GM21528 (cell line): Measurements from ENCODE around the gene PNPO.

ENCODE experiments used
- ATAC-seq: cut with Tn5 transposase; IDR thresholded peaks from one replicate; pipeline ENCODE4 v1.9.1; 2021; ENCODE audit warnings: mild to moderate bottlenecking, moderate library complexity; ENCODE audit not compliant: unreplicated experiment, low FRiP score

Gene PNPO

DNA sequence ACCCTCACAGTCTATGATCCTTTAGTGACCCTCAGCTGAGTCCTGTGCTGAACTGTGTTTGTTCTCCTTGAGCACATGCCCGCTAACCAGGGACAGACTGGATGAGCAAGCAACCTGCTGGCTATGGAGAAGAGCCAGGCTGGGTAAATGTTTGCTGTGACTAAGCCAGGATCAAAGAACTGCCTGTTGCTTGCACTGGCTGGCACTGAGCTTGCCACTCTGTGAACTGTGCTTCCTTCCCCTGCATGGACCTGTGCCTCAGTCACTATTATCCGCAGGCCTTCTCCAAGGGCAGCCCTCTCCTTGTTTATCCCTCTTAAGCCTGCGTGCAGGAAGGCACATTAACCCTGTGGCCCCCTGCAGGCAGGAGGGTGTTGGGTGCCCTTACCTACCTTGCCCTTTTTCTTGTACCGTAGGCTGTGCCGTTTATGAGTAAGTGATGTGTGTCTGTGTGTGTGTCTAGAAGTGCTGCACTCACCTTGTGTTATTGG lies 7.4 kb downstream of the PNPO start:
- ATAC-seq, result no peak

GRCh38 chr17:47949197-47949759 lies 7.9 kb downstream of the PNPO start:
- ATAC-seq, result no peak

- no peak for ATAC-seq
Measured at GRCh38 chr17:47949946-47950345, 8.6 kb downstream of the PNPO start.

- ATAC-seq, result no peak
Measured at GRCh38 chr17:47950448-47950847, 9.1 kb downstream of the PNPO start.

GRCh38 chr17:47952171-47953021 lies 11.0 kb downstream of the PNPO start:
- no peak for ATAC-seq

GRCh38 chr17:47953909-47954308 lies 12.5 kb downstream of the PNPO start:
- no peak for ATAC-seq

DNA sequence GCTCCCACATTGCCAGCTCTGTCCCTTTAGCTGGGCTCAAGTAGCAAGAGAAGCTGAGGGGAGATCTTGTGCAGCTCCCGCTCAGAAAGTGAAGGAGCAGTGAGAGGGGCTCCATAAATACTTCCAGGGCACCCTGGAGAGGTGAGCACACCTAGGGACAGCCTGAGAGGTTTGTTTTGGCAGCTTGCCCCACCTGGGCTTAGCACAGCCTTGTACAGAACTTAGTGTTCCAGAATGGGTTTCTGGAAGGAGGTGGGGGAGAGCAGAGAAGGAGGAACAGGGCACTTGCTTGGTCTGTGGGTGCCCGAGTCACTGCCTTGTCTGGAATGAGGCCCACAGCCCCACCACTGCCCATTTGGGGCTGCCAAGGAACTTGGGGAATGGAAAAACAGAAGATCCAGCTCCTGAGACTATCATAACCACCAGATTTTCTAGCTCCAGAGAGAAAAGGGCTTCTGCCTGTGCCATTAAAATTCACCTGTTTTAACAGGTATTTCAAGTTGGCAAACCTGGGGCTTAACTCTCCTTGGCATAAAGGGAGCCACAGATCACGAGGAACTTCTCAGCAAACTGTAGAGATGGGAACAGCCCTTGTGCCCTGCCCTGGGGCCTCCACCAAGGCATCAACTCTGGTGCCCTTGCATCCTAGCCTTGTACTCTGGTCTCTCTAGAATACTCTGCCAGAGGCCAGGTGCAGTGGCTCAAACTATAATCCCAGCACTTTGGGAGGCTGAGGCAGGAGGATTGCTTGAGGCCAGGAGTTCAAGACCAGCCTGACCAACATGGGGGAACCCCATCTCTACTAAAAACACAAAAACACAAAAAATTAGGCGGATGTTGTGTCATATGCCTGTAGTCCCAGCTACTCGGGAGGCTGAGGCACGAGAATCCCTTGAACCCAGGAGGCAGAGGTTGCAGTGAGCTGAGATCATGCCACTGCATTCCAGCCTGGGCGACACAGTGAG lies 14.4 kb downstream of the PNPO start:
- ATAC-seq, result no peak

GRCh38 chr17:47956791-47957590 lies 15.6 kb downstream of the PNPO start:
- ATAC-seq, result no peak

GRCh38 chr17:47957591-47958490 lies 16.5 kb downstream of the PNPO start, which contains the start of gene PRR15L:
TSS of gene PRR15L (minus strand) at chr17:47957883. CDS start at chr17:47953234, 4,649 bp downstream.
- no peak for ATAC-seq

DNA sequence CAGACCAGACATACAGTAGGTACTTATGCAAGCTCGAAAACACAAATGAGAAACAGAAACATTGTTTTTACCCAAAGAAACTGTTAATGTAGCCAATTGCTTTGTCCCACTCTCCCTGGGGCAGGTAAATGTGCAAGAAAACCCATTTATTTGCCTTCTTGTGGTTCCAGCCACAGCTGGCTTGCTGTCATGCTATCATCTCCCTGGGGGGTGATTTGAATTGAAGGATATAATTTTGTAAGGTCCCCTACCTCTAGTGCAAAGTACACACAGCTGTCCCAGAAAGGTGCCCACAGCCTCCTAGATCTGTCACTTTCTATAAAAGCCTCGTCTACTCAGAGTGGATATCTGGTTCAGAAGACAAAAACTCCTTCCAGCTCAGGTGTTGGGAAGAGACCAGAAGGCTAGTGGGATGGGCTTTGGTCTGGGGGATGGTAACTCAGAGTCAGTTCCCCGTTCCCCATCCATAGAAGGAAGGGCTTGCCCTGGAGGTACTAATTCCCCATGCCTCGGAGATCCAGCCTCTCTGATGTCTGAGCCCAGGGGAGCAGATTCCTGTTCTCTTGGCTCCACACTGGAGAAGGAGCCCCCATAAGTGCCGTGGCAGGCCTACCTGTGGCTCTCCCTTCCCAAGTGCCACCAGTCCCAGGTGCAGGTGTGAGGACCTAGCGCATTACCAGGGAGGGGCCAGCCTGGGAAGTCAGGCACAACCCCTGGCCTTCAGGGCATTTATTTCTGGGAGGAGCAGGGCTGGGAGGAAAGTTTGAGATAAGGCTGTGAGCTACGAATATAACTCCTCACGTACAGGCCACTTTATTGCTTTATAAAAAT lies 18.7 kb downstream of the PNPO start:
- no peak for ATAC-seq

- no peak for ATAC-seq
Measured at GRCh38 chr17:47961406-47961805, 20.0 kb downstream of the PNPO start.

DNA sequence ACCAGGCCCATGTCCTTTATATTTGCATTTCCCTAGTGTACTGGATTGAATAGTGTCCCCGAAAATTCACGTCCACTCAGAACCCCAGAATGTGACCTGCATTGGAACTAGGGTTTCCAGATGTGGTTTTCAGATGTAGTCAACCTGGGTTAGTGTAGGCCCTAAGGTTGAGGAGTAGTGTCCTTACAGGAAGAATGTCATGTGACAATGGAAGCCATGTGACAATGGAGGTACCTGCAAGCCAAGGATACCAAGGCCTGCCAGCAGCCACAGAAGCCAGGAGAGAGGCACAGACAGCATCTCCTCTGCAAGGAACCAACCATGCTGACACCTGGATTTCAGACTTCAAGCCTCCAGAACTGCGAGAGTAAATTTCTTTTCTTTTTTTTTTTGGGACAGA lies 21.5 kb downstream of the PNPO start:
- no peak for ATAC-seq

DNA sequence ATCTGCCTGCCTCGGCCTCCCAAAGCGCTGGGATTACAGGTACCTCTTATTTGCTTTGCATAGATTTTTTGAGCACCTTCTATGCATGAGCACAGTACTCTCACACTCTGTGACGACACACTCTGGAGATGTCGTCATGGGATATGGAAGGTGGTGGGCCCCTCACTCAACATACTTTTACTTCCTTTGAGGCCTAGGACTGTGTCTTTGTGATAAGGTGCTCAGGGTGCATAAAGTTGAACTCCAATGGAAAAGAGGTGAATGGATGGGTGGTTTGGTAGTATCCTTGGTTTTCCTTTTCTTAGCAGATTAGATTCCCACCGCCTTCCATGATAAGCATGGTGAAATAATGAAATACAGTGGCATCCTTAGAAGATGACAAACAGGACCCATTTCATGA lies 23.5 kb downstream of the PNPO start:
- ATAC-seq, result no peak

DNA sequence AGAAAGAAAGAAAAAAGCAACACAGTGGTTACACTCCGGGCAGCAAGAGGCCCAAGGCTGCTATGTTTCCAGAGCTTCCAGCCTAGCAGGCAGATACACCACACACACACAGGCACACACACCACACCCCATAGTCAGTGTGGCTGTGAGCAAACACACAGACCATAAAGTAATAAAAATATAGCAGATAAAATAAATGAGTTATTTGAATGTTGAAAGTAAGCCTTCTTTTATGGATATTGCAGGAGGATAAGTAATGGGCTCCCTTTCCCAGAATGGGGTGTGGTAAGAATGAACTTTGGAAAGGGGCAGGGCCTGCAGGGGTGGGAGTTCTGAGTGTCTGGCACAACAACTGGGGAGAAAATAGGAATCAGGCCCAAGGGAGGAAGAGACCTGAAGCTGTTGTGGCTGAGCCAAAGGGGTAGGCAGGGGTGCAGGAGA lies 24.7 kb downstream of the PNPO start:
- ATAC-seq, result no peak

DNA sequence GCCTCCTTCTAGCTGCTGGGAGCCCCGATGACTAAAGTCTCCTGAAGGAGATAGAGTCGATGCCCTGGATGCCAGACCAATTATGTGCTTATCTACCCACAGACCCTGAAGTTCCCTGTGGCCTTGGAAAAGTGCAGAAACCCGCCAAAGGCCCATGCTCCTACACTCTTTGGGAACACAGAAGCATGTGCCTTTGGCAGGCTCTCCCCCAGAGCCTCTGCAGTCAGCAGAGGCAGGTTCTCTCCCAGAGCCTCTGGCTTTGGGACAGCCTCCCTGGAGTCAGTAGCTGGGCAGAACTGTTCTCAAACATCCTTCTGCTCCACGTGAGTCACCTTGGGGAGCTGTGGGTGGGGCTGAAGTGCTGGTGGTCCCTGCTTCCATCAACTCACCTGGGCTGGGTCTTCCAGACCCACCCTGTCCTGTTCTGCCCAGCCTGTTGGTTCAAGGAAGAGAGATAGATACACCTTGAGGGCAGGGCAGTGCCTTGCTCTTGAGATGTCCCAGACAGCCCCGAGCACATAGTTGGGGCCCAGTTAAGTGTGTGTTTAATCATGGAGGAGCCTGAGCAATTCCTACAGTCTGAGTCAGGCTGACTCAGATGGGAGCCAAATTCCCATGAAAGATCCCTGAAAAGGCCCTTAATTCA lies 26.4 kb downstream of the PNPO start:
- no peak for ATAC-seq

- ATAC-seq, result no peak
Measured at GRCh38 chr17:47968836-47969235, 27.5 kb downstream of the PNPO start.

GRCh38 chr17:47969930-47970724 lies 28.8 kb downstream of the PNPO start:
- ATAC-seq, result peak; percentile 2
